HG02943 (cell line): ENCODE data around the gene TMEM179.

Experiments used
- ATAC-seq: cut with Tn5 transposase; IDR thresholded peaks from one replicate; pipeline ENCODE4 v1.9.1; 2021; ENCODE audit warnings: mild to moderate bottlenecking, low read depth, moderate library complexity; ENCODE audit not compliant: unreplicated experiment

TMEM179 gene

GRCh38 chr14:104573930-104574329, 30.6 kb downstream of the TMEM179 start:
- no peak for ATAC-seq

GRCh38 chr14:104572668-104573067, 31.9 kb downstream of the TMEM179 start:
- no peak for ATAC-seq

- no peak for ATAC-seq
These were observed 32.4 kb downstream of the TMEM179 start for GRCh38 chr14:104572024-104572626.

- ATAC-seq, result no peak
These were observed 33.3 kb downstream of the TMEM179 start for GRCh38 chr14:104571246-104571645.

GRCh38 chr14:104569435-104569834, 35.1 kb downstream of the TMEM179 start:
- ATAC-seq, result no peak

- ATAC-seq, result no peak
These were observed 36.0 kb downstream of the TMEM179 start for GRCh38 chr14:104568620-104569019.

GRCh38 chr14:104567957-104568225, 36.7 kb downstream of the TMEM179 start:
- no peak for ATAC-seq

- ATAC-seq, result no peak
These were observed 37.2 kb downstream of the TMEM179 start for GRCh38 chr14:104567141-104567956.

- no peak for ATAC-seq
These were observed 39.6 kb downstream of the TMEM179 start for GRCh38 chr14:104564744-104565679.

GRCh38 chr14:104563742-104564615, 40.6 kb downstream of the TMEM179 start:
- no peak for ATAC-seq

- no peak for ATAC-seq
These were observed 41.3 kb downstream of the TMEM179 start for GRCh38 chr14:104563191-104563741.

- ATAC-seq, result no peak
These were observed 42.0 kb downstream of the TMEM179 start for GRCh38 chr14:104562606-104563005.

- ATAC-seq, result no peak
These were observed 42.7 kb downstream of the TMEM179 start for GRCh38 chr14:104561632-104562495.

GRCh38 chr14:104561124-104561557, 43.4 kb downstream of the TMEM179 start:
- no peak for ATAC-seq

- ATAC-seq, result no peak
These were observed 44.0 kb downstream of the TMEM179 start for GRCh38 chr14:104560586-104560945.

GRCh38 chr14:104559804-104560585, 44.6 kb downstream of the TMEM179 start:
- no peak for ATAC-seq

- ATAC-seq, result no peak
These were observed 45.4 kb downstream of the TMEM179 start for GRCh38 chr14:104559028-104559803.
